A673 (cell line): ENCODE measurements around the gene USP10. TPM values are rescaled to one million over a fixed set of nuclear protein-coding genes. Genes with fewer than 3 reads are reported as not detected.

Source experiments
- BruUV-seq: library from RNA; stranded (reverse); fragments of 400-500 nt; replicated peaks from 2 replicates; lab custom pipeline; 2021; lab: Mats Ljungman, UMichigan
- CTCF ChIA-PET: fragments of 300-600 bp; sonication (Branson Sonifier 250); formaldehyde crosslinking; loops from one replicate; lab custom pipeline; 2022; ENCODE audit warnings: antibody characterized with exemption; lab: Charles Lee
- POLR2A ChIA-PET: fragments of 300-600 bp; sonication (Branson Sonifier 250); formaldehyde crosslinking; loops from one replicate; lab custom pipeline; 2022; ENCODE audit warnings: antibody characterized with exemption; ENCODE audit not compliant: low non-redundant PET; lab: Charles Lee
- DNase-seq: peaks from one replicate; pipeline ENCODE4 v3.0.0-alpha.2; 2015; ENCODE audit warnings: low spot score
- H3K27ac ChIP-seq: fragments of 200-600 bp; sonication (generic); 2 replicates; pipeline ENCODE4 v1.5.1; 2016; ENCODE audit warnings: mixed run types, low read depth, mild to moderate bottlenecking, mixed read lengths, antibody characterized with exemption, low read length; ENCODE audit not compliant: poor library complexity, severe bottlenecking
- H3K27me3 ChIP-seq: fragments of 200-600 bp; sonication (generic); replicated peaks from 2 replicates; pipeline ENCODE4 v1.6.1; 2017; ENCODE audit warnings: mixed run types, low read depth, mild to moderate bottlenecking, mixed read lengths, antibody characterized with exemption, low read length; ENCODE audit not compliant: insufficient read depth, poor library complexity
- H3K36me3 ChIP-seq: fragments of 200-600 bp; sonication (generic); 2 replicates; pipeline ENCODE4 v1.6.1; 2016; ENCODE audit warnings: mixed run types, mild to moderate bottlenecking, mixed read lengths, antibody characterized with exemption, low read length; ENCODE audit not compliant: insufficient read depth, poor library complexity, severe bottlenecking
- H3K4me1 ChIP-seq: fragments of 200-600 bp; sonication (generic); 2 replicates; pipeline ENCODE4 v1.6.1; 2017; ENCODE audit warnings: mixed run types, mild to moderate bottlenecking, mixed read lengths, antibody characterized with exemption, low read length; ENCODE audit not compliant: insufficient read depth, poor library complexity, severe bottlenecking
- H3K4me3 ChIP-seq: fragments of 200-600 bp; sonication (generic); 2 replicates; pipeline ENCODE4 v1.5.1; 2016; ENCODE audit warnings: low read depth, mixed run types, mild to moderate bottlenecking, mixed read lengths, low read length; ENCODE audit not compliant: poor library complexity, severe bottlenecking
- H3K9me3 ChIP-seq: fragments of 200-600 bp; sonication (generic); 2 replicates; pipeline ENCODE4 v1.6.1; 2016; ENCODE audit warnings: mixed run types, low read depth, mild to moderate bottlenecking, mixed read lengths, antibody characterized with exemption, low read length; ENCODE audit not compliant: poor library complexity, severe bottlenecking
- CTCF ChIP-seq: fragments of 300-800, 200-600 bp; sonication (generic); conservative IDR thresholded peaks from 2 replicates; pipeline ENCODE4 v1.5.1; 2017; ENCODE audit warnings: low read depth, mild to moderate bottlenecking, antibody characterized with exemption, low read length, moderate library complexity, mixed read lengths
- EZH2 ChIP-seq: fragments of 200-600 bp; sonication (generic); IDR thresholded peaks from 2 replicates; pipeline ENCODE4 v1.6.1; 2017; ENCODE audit warnings: borderline replicate concordance, low read depth, mild to moderate bottlenecking, mixed read lengths, antibody characterized with exemption, low read length; ENCODE audit not compliant: poor library complexity, severe bottlenecking
- intact Hi-C: fragments of 100-400 bp; cut with micrococcal nuclease; formaldehyde crosslinking; loops from one replicate; pipeline ENCODE4 v1.10.0; 2022; ENCODE audit not compliant: unreplicated experiment
- total RNA-seq: library from RNA; stranded (reverse); gene quantifications from 2 replicates; pipeline ENCODE4 v1.2.3, GENCODE V29; 2021

USP10 gene
- total RNA-seq, 1 experiment from 2014 or later, result 171 TPM

- H3K9me3 ChIP-seq, result no peaks in the 10 kb centered on the region
- TF ChIP-seq CTCF, result no peak
- TF ChIP-seq EZH2, result no peak
- H3K27ac ChIP-seq, result no peak overlapping the region
- H3K27me3 ChIP-seq, result no peaks in the 10 kb centered on the region
- ChIA-PET CTCF (no interaction called here), POLR2A (no interaction called here)
- intact Hi-C loops, result no loop called here
- H3K4me3 ChIP-seq, result no peak overlapping the region
- no TSS peak for BruUV-seq
- DNase-seq, result no peak
- no peaks in the 10 kb centered on the region for H3K4me1 ChIP-seq
- peaks cover 46% of the 10 kb centered on the region for H3K36me3 ChIP-seq
Measured at GRCh38 chr16:84660973-84661372, 38.8 kb upstream of the USP10 start.

- Histone ChIP-seq H3K4me3 (no peak overlapping the region), H3K27ac (no peak overlapping the region), H3K9me3 (no peaks in the 10 kb centered on the region), H3K27me3 (no peaks in the 10 kb centered on the region), H3K36me3 (peaks cover 46% of the 10 kb centered on the region), H3K4me1 (no peaks in the 10 kb centered on the region)
- ChIA-PET POLR2A (no interaction called here), CTCF (no interaction called here)
- no peak for TF ChIP-seq CTCF
- TF ChIP-seq EZH2, result no peak
- intact Hi-C loops, result no loop called here
- no TSS peak for BruUV-seq
- DNase-seq, result no peak
Measured at GRCh38 chr16:84661418-84662060, 38.3 kb upstream of the USP10 start.

GRCh38 chr16:84662471-84662870, 37.3 kb upstream of the USP10 start:
- no peak for DNase-seq
- H3K36me3 ChIP-seq, result peaks cover 38% of the 10 kb centered on the region
- intact Hi-C loops, result no loop called here
- H3K9me3 ChIP-seq, result no peaks in the 10 kb centered on the region
- TF ChIP-seq CTCF (no peak), EZH2 (no peak)
- H3K27ac ChIP-seq, result no peak overlapping the region
- ChIA-PET POLR2A (interaction anchor here (0.7 kb wide), 1 partner anchor 9 kb away, joined by 4 read pairs; no protein-coding TSS in a partner anchor), CTCF (no interaction called here)
- H3K27me3 ChIP-seq, result no peaks in the 10 kb centered on the region
- no TSS peak for BruUV-seq
- H3K4me3 ChIP-seq, result no peak overlapping the region
- no peaks in the 10 kb centered on the region for H3K4me1 ChIP-seq
